Measurements from ENCODE around the gene DRD2.
"Not testable (repeated sequence)": the region's sequence is repeated elsewhere in the genome, so short reads cannot be mapped to it uniquely, and the experiment has no call there.

Gene DRD2

DNA sequence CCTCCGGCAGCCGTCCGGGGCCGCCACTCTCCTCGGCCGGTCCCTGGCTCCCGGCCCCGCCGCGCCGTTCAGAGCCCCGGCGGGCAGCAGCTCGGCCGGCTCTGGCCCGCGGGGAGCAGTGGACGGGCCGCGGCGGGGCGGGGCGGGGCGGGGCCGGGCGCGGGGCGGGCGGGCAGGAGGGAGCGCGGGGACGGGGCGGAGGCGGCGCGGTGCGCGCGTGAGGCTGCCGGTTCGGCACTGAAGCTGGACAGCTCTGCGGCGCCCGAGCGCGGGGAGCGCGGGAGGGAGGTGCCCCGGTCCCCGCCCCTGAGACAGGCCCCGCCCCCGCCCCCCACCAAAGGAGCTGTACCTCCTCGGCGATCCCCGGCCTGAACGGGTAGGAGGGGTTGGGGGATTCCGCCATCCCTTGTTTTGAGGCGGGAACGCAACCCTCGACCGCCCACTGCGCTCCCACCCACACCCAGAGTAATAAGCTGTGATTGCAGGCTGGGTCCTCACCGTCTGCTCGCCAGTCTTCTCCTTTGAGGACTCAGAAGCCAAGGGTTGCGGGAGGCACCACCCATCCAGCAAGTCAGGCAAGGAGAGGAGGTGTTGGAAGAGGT, at the start of gene DRD2:
Gene DRD2 (minus strand): TSS at position 239 of the 602 bp plus-strand sequence. CDS start 50,747 bp downstream, outside the sequence.
- no peak for DNase-seq (ENCODE audit: low spot score)

DNA sequence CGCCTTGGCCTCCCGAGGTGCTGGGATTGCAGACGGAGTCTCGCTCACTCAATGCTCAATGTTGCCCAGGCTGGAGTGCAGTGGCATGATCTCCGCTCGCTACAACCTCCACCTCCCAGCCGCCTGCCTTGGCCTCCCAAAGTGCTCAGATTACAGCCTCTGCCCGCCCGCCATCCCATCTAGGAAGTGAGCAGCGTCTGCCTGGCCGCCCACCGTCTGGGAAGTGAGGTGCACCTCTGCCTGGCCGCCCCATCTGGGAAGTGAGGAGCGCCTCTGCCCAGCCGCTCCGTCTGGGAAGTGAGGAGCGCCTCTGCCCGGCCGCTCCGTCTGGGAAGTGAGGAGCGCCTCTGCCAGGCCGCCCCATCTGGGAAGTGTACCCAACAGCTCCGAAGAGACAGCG, 48.7 kb upstream of the DRD2 start:
- DNase-seq (ENCODE audit: low spot score), result not testable (repeated sequence)

DNA sequence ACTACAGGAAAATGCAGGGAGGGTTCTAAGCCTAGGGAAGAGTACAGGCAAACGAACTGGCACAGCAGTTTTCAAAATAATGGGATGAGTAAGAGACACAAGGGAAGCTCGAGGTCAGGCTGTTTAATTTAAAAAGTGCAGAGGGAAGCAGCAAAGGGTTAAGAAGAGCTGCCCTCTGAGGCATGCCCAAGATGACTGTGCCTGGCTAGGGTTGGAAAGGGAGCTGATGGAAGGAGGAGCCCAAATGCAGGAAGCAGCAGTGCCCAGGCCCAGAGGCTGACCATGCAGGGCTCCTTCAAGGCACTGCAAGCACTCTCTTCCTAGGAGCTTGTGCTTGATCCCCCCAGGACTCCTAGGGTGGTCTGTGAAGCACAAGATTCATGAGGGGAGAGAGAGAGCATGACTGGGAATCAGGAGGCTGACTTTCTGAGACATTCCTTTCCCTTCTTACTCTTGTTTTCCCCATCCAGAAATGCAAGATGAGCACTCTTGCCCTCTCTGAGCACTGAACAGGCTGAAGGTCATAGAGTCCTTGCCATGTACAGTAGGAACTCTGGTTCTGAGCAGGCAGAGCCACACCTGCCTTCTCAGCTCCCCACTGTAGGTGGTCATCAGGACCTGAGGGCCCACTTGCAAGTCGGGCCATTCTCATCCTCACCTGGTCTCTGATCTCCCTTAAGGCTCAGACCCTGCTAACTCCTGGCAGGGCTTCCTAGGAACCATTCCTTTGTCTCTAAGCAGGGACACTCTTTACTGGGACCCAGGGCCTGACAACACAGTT, 46.7 kb upstream of the DRD2 start:
- DNase-seq (ENCODE audit: low spot score), result no peak

DNA sequence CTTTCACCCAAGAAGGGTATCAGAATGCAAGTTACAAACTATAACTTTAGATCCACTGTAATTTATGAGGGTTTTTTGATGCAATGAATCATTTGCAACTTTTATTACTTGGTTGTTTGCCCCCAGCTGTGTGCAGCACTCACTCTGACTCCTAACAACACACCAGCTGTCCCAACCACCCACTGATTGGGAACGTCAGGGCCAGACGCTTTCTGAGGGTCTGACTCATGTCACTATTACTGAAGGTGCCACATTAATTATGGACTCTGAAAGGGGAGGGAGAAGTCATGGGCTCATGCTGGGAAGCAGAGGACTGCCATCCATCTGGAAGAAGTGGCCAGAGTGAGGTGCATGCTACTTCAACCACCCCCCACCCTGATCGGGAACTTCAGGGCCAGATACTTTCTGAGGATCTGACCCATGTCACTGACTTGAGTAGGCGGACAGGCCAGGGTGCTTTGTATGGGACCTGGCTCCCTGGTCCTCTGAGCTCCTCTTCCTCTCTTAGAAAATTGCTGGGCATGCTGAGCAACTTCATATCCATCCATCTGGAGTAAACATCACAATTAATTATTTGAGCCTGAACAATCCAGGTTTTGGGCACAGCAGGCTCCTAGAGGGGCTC, 44.9 kb upstream of the DRD2 start:
- no peak for DNase-seq (ENCODE audit: low spot score)

DNA sequence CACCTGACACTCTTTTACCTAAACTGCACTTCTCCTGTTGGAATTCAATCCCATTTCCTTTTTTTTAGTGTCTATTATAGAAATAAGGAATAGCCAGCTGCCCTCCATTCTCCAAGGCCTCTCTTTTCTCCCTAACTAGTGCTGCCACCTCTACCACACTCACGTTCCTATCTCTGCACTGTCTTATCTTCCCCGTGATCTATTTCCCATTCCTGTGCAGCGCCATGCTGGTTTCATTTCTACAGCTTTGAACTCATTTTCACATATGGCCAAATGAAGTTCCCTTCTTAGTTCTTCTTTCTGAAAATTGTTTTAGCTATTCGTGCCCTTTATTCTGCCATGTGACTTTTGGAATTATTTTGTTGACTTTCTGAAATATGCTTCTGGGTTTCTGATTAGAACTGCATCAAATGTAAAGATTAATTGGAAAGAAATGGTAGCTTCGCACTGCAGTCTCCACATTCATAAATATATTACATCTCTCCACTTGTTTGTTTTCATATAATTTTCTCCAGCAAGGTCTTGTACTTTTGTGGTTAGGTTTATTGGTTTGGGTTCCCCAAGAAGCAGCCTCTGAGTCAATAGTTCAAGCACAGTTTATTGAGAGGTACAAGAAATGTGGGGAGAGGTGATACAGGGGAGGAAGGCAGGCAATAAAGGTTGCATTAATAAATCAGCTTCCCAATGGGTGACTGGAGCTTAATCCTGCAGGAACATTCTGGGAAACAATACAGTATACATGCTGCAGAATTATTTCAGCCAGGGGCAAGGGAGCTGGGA, 43.7 kb upstream of the DRD2 start:
- DNase-seq (ENCODE audit: low spot score), result no peak

DNA sequence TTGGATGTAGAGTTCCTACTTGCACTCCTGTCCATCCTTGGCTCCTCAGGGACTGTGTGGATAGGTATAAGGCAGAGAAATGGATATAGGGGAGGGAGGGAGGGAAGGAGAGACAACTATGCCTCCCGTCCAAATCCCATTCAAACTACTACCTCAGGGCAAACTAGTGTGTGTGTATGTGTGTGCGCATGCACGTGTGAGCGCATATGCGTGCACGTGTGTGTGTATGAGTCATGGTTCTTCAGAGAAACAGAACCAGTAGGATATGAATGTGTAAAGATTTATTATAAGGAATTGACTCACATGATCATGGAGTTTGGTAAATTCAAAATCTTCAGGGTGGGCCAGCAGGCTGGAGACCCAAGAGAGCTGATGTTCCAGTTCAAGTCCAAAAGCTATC, 42.2 kb upstream of the DRD2 start:
- no peak for DNase-seq (ENCODE audit: low spot score)

DNA sequence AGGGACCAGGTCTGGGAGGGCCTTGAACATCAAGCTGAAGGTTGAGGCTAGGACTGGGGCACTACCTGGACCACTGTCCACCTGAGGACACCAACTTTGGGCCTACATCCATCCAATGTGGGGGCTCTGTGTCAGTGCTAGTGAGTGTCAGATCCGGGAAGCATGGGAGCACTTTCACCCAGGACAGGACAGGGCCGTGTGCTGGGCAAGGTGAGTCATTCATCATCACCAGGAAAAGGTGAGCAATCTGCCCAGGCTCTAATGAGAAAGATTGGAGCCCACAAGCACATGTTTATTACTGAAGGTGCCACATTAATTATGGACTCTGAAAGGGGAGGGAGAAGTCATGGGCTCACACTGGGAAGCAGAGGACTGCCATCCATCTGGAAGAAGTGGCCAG, 39.7 kb upstream of the DRD2 start:
- no peak for DNase-seq (ENCODE audit: low spot score)

DNA sequence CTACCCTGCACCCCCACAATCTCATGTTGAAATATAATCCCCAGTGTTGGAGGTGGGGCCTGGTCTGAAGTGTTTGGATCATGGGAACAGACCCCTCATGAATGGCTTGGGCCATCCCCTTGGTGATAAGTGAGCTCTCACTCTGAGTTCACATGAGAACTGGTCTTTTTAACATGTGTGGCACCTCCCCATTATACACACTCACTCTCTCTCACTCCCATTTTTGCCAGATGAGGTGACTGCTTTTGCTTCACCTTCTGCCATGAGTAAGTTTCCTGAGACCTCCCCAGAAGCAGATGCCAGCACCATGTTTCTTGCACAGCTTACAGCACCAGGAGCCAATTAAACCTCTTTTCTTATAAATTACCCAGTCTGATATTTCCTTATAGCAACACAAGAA, 32.1 kb upstream of the DRD2 start:
- no peak for DNase-seq (ENCODE audit: low spot score)

DNA sequence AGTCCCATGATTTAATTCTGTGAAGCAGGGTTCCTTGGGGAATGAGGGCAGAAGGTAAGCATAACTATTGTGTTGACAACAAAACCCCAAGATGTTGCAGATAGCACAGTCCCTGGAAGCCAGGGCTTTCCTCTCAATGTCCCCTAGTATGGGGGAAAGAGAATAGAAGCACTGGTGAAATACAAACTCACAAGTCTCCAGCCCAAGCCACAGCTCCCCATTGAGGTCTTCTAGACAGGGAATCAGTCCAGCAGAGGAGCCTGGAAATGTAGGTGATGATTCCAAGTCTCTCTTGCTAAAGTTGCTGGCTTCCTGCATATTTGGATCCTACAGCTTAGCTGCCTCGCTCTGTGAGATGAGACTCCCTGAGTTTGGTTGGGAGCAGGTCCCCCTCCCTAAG, 31.7 kb upstream of the DRD2 start:
- DNase-seq (ENCODE audit: low spot score), result no peak

DNA sequence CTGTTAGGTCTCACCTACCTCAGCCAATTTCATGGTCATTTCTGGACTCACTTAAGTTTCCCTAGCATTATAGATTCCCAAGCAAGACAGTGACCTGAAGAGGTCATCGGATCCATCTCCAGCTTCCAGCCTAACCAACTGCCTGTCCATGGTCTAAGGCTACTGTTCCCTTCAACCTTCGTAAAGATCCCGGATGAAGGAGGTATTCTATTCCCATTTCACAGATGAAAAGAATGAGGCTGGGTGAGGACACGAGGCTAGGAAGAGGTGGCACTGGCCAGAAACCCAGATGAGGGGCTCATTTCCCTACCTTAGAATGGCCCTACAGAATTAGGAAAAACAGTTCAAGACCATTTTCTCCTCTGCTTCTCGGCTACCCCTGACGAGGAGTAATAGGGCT, 31.3 kb upstream of the DRD2 start:
- no peak for DNase-seq (ENCODE audit: low spot score)

DNA sequence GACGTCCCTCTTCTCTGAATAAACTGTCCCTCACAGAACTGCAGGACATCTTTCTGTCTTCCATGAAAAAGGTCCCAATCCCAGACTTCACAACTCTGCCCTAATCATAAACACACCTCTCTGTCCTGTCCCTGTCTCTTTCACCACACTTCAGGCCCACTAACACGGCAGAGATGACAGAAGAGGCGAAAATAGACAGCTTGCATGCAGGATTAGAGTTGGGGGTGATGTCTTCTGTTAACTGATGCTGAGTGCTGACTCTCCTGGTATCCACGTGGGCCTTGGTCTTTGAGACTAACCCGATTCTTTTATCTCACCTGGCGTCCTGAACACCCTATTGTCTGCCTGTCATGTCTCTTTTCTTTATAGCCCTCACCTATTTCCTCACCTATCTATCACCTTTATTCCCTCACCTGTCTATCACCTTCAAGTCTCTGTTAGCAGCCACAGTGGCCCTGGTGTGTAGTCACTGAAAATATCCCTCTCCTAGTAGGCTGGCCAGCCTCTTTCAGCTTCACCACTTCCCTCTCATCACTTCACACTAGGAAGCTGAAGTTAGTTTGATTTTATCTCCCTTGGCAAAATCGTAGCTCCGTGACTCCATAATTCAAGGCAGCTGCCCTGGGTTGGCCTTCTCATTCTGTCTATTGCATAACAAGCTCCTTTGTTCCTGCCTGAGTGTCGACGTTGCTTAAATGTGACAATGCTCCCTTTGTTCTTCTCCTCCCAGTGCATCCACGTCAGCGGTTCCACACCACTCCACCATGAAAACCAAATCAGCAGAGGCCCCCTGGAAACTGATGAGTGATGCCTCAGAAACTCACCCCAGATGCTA, 30.6 kb upstream of the DRD2 start:
- DNase-seq (ENCODE audit: low spot score), result no peak

DNA sequence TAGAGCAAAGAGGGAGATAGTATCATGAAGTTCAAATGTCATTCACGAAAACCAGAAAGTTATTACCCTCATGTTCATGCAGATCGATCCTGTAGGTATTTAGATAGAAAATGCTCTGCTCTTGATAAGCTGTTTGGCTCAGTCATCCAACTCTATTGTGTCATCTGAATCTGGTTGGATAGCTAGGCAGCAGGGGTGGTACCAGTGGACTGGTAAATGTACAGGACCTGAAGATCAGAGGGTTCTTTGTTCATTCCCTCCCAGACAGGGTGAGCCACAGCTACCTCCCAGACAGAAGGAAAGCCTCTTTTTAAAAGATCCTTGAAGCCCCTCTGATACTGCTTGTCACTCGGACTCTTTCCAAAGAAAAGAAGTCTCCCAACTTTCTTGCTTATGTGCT, 29.8 kb upstream of the DRD2 start:
- no peak for DNase-seq (ENCODE audit: low spot score)

DNA sequence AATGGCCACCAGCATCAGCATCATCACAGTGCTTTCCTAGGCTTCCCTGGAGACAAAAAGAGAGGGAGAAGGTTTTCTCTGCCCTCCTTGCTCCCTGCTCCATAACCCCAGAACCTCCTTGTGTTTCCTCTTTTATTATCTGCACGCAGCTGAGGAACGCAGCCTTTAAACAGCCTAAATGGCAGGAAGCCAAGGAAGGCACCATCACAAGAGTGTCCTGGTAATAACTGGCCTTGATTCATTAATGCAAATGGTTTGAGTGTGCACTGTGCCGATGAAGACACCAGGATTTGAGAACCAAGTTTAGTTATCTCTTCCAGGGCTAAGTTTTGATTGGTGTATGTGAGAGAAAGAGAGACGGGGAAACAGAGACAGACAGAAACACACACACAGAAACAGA, 29.4 kb upstream of the DRD2 start:
- no peak for DNase-seq (ENCODE audit: low spot score)

DNA sequence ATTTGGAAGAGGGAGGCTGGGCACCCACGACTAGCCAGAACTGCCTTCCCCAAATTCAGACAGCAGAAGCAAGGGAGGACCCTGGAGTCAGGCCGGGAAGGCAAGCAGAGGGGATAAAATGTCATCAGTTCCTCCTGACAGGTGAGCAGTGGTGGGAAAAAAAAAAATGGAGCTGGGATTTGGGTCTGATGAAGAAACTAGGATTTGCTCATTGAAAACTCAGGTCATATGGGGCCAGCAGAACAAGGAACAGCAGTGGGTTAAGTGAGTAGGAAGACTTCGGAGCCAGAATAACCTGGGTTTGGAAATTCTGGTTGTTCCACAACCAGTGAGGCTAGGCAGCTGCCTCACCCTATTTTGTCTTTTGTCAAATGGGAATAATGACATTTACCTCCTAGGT, 28.9 kb upstream of the DRD2 start:
- DNase-seq (ENCODE audit: low spot score), result no peak

DNA sequence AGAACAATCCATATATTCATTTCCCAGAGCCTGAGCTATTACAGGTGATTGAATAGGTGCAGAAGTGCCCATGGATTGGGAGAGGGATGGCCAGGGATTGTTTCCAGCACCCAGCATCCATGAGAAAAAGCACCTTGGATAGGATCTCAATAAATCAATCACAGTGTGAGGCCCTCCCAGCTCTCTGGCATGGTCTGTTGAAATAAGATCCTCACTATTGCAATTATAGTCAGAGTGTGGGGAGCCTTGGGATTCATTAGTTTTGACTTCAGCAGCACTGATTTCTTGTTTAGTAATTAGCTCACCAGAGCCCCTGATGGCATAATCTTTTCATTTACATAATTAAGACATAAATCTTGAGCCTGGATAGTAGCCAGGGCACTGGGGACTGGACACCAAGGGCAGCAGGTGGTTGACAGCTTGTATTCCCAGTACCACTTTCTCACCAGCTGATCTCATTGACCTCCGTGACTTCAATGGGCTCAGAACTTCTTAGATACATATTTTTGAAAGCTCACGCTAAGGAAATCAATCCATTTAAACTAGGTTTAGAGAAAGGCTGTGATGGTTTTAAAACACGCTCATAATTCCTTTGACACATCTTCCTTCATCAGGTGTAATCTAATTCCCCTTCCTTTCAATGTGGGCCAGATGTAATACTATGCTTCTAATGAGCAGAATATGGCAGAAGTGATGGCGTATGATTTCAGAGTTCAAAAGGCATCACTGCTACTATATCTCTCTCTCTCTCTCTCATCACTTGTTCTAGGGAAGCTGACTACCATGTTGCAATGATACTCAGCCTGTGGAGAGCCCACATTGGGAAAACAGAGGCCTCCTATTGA, 22.1 kb upstream of the DRD2 start:
- DNase-seq (ENCODE audit: low spot score), result no peak

DNA sequence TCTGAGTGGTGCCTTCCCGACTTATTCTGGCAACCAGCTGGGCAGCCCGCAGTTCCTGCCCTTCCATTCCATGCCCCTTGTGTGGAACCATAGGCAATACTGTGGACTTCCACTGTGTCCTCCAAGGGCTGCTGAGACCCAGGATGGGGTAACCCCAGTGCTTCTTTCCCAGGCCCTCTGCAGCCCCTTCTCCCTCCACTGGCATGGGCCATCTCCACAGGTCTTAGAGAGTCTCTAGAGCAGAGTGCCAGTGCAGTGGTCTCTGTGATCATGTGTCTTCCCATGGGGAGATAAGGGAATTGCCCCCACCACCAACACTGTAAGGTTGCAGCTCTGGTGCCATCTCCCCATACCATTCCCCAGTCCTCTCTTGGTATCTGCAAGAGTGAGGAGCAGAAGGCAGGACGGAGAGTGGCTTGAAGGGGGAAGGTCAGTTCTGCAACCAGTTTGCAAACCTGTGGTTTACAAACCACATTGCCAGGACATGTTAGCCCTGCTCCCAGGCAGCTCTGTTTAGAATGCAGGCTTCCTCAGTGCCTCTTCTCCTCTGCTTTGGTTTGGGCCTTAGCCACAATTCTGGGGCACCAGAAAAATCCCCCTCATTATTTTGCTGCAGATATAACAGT, 20.9 kb upstream of the DRD2 start:
- DNase-seq (ENCODE audit: low spot score), result no peak

DNA sequence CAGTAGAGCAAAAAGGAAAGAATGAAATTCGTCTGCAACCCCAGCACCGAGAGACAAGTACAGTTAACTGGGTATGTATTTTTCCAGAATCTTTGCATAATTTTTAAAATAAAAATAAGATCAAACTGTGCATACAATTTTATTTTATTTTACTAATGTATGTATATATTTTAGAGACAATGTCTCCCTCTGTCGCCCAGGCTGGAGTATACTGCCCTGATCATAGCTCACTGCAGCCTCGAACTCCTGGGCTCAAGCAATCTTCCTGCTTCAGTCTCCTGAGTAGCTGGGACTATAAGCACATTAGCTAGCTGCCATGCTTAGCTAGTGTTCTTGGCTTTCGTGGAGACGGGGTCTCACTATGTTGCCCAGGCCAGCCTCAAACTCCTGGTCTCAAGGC, 18.8 kb upstream of the DRD2 start:
- no peak for DNase-seq (ENCODE audit: low spot score)

DNA sequence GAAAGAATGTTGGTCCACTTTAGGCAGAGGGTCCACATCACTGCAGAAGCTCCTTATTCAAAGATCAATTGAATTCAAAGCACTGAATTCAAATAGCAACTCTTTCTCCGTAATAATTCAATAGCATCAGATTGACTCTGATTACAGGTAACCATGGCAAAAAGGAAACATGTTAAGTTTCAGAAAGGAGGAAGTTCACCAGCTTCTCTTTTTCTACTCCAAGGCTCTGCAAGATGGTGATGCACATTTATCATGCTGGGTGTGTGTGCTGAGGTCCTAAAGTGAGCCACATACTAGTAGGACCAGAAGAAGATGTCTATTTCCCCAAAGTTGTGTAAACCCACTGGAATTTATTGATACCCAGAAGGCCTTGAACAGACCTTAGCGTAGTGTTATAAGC, 18.0 kb upstream of the DRD2 start:
- no peak for DNase-seq (ENCODE audit: low spot score)

DNA sequence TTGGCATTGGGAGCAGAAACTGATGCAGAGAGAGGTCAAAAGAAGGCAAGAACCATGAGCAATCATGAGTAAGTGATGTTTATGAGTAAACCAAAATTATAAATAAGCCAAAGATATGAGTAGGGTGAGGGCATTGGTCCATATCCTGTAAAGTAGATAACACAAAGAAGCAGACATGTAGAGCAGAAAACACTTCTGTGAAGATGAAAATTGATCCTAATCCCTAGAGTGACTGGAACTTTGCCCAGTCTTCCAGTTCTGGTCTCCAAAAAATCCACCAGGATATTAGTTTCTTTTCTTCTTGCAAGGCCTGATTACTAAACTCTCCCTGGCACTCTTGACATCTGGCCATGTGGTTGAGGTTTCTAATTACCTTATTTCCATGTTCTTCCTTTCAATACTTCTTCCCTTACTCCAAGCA, 13.7 kb upstream of the DRD2 start:
- DNase-seq (ENCODE audit: low spot score), result no peak

DNA sequence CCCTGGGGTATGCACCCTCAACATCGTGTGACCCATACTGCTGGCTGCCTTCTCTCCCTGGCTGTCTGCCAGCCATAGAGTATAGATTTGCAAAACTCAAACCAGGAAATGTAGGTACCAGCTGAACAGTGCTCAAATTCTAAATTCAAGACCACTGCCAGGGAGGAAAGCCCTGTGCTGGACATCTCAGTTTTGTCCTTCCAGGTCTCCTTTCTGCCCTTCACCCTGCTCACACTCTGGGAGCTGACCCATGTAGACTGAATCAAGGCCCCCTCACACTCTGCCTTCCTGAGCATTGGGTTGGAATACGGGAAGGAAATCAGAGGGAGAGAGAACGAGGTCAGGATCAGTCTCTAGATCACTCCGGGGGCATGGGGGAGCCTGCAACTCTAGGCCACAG, 12.4 kb upstream of the DRD2 start:
- no peak for DNase-seq (ENCODE audit: low spot score)
